HG03039 (cell line): ENCODE data around the gene HOXC10.

Experiments
- ATAC-seq: cut with Tn5 transposase; IDR thresholded peaks from one replicate; pipeline ENCODE4 v1.9.1; 2021; ENCODE audit warnings: mild to moderate bottlenecking, moderate library complexity; ENCODE audit not compliant: unreplicated experiment

HOXC10 gene

GRCh38 chr12:54024581-54025305 is 39.8 kb downstream of the HOXC10 start:
- no peak for ATAC-seq

- no peak for ATAC-seq
Measured at GRCh38 chr12:54025499-54026405, 40.8 kb downstream of the HOXC10 start.

- no peak for ATAC-seq
Measured at GRCh38 chr12:54026640-54027441, 41.9 kb downstream of the HOXC10 start.

GRCh38 chr12:54027442-54027786 is 42.5 kb downstream of the HOXC10 start:
- no peak for ATAC-seq

GRCh38 chr12:54028314-54029201 is 43.6 kb downstream of the HOXC10 start, which contains the start of gene HOXC6:
HOXC6 (plus strand) TSS chr12:54028440; CDS start chr12:54028522, 82 bp downstream.
- no peak for ATAC-seq

- no peak for ATAC-seq
Measured at GRCh38 chr12:54029529-54030441, 44.8 kb downstream of the HOXC10 start.

- no peak for ATAC-seq
Measured at GRCh38 chr12:54030442-54030801, 45.5 kb downstream of the HOXC10 start.

GRCh38 chr12:54030889-54031471 is 46.0 kb downstream of the HOXC10 start:
- no peak for ATAC-seq

- no peak for ATAC-seq
Measured at GRCh38 chr12:54031480-54031879, 46.5 kb downstream of the HOXC10 start.

- no peak for ATAC-seq
Measured at GRCh38 chr12:54032086-54032619, 47.2 kb downstream of the HOXC10 start.

GRCh38 chr12:54032627-54033100 is 47.7 kb downstream of the HOXC10 start, which contains the start of gene HOXC5:
HOXC5 (plus strand) TSS chr12:54033050; CDS start chr12:54033123, 73 bp downstream.
- no peak for ATAC-seq

- ATAC-seq = no peak
Measured at GRCh38 chr12:54033106-54033979, 48.4 kb downstream of the HOXC10 start.

- ATAC-seq = no peak
Measured at GRCh38 chr12:54033980-54034784, 49.2 kb downstream of the HOXC10 start.

GRCh38 chr12:54034785-54035310 is 49.9 kb downstream of the HOXC10 start:
- no peak for ATAC-seq

- no peak for ATAC-seq
Measured at GRCh38 chr12:54035568-54036264, 50.8 kb downstream of the HOXC10 start.
